ENCODE results near the gene CMTM3.

DNA sequence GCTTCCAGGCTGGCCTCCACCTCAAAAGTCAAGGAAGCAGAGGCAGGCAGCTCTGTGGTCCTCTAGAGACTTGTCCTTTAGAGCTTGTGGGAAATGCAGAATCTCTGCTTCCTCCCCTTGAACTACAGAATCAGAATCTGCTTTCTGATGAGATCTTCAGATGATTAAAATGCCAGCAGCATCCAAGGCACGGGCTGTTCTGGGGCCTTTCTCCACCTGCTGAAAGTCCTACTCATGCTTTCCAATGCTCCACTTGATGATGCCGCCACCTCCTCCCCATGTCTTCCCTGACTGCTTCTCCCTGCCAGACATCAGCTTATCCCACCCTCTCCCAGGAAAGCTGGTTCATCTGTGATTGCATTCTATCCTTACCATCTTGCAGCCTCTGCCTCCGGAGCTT lies 33.3 kb downstream of the CMTM3 start:
- TF ChIP-seq GABPA (IDR thresholded peaks at IDR 0.05 in 1 of 2, conservative IDR thresholded peaks at IDR 0.05 in 1 of 2) (no peak), JUND (IDR thresholded peaks at IDR 0.05) (no peak), SP1 (IDR thresholded peaks at IDR 0.05) (no peak), RAD21 (IDR thresholded peaks at IDR 0.05) (no peak), YY1 (IDR thresholded peaks at IDR 0.05) (no peak), TAF1 (conservative IDR thresholded peaks at IDR 0.05) (no peak), FOXA1 (IDR thresholded peaks at IDR 0.05) (no peak), HNF4G (IDR thresholded peaks at IDR 0.05) (no peak), RXRA (IDR thresholded peaks at IDR 0.05) (no peak)
- TF ChIP-seq, protein P1, sequence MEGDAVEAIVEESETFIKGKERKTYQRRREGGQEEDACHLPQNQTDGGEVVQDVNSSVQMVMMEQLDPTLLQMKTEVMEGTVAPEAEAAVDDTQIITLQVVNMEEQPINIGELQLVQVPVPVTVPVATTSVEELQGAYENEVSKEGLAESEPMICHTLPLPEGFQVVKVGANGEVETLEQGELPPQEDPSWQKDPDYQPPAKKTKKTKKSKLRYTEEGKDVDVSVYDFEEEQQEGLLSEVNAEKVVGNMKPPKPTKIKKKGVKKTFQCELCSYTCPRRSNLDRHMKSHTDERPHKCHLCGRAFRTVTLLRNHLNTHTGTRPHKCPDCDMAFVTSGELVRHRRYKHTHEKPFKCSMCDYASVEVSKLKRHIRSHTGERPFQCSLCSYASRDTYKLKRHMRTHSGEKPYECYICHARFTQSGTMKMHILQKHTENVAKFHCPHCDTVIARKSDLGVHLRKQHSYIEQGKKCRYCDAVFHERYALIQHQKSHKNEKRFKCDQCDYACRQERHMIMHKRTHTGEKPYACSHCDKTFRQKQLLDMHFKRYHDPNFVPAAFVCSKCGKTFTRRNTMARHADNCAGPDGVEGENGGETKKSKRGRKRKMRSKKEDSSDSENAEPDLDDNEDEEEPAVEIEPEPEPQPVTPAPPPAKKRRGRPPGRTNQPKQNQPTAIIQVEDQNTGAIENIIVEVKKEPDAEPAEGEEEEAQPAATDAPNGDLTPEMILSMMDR (IDR thresholded peaks at IDR 0.05; ENCODE audit: low read depth, low read length, missing input control): no peak
- TF ChIP-seq, protein P2, sequence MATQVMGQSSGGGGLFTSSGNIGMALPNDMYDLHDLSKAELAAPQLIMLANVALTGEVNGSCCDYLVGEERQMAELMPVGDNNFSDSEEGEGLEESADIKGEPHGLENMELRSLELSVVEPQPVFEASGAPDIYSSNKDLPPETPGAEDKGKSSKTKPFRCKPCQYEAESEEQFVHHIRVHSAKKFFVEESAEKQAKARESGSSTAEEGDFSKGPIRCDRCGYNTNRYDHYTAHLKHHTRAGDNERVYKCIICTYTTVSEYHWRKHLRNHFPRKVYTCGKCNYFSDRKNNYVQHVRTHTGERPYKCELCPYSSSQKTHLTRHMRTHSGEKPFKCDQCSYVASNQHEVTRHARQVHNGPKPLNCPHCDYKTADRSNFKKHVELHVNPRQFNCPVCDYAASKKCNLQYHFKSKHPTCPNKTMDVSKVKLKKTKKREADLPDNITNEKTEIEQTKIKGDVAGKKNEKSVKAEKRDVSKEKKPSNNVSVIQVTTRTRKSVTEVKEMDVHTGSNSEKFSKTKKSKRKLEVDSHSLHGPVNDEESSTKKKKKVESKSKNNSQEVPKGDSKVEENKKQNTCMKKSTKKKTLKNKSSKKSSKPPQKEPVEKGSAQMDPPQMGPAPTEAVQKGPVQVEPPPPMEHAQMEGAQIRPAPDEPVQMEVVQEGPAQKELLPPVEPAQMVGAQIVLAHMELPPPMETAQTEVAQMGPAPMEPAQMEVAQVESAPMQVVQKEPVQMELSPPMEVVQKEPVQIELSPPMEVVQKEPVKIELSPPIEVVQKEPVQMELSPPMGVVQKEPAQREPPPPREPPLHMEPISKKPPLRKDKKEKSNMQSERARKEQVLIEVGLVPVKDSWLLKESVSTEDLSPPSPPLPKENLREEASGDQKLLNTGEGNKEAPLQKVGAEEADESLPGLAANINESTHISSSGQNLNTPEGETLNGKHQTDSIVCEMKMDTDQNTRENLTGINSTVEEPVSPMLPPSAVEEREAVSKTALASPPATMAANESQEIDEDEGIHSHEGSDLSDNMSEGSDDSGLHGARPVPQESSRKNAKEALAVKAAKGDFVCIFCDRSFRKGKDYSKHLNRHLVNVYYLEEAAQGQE (IDR thresholded peaks at IDR 0.05): no peak
- TF ChIP-seq, protein P3, sequence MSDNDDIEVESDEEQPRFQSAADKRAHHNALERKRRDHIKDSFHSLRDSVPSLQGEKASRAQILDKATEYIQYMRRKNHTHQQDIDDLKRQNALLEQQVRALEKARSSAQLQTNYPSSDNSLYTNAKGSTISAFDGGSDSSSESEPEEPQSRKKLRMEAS (IDR thresholded peaks at IDR 0.05): no peak
- TF ChIP-seq, protein P4, sequence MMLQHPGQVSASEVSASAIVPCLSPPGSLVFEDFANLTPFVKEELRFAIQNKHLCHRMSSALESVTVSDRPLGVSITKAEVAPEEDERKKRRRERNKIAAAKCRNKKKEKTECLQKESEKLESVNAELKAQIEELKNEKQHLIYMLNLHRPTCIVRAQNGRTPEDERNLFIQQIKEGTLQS (IDR thresholded peaks at IDR 0.05): no peak
- TF ChIP-seq, protein P5, sequence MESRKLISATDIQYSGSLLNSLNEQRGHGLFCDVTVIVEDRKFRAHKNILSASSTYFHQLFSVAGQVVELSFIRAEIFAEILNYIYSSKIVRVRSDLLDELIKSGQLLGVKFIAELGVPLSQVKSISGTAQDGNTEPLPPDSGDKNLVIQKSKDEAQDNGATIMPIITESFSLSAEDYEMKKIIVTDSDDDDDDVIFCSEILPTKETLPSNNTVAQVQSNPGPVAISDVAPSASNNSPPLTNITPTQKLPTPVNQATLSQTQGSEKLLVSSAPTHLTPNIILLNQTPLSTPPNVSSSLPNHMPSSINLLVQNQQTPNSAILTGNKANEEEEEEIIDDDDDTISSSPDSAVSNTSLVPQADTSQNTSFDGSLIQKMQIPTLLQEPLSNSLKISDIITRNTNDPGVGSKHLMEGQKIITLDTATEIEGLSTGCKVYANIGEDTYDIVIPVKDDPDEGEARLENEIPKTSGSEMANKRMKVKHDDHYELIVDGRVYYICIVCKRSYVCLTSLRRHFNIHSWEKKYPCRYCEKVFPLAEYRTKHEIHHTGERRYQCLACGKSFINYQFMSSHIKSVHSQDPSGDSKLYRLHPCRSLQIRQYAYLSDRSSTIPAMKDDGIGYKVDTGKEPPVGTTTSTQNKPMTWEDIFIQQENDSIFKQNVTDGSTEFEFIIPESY (IDR thresholded peaks at IDR 0.05): no peak

All from liver (tissue), 3 donors.